ENCODE measurements around the gene TRAP1.
A peak's percentile ranks its signal among the peaks of the same experiment; 100 is the strongest.

The TRAP1 gene

DNA sequence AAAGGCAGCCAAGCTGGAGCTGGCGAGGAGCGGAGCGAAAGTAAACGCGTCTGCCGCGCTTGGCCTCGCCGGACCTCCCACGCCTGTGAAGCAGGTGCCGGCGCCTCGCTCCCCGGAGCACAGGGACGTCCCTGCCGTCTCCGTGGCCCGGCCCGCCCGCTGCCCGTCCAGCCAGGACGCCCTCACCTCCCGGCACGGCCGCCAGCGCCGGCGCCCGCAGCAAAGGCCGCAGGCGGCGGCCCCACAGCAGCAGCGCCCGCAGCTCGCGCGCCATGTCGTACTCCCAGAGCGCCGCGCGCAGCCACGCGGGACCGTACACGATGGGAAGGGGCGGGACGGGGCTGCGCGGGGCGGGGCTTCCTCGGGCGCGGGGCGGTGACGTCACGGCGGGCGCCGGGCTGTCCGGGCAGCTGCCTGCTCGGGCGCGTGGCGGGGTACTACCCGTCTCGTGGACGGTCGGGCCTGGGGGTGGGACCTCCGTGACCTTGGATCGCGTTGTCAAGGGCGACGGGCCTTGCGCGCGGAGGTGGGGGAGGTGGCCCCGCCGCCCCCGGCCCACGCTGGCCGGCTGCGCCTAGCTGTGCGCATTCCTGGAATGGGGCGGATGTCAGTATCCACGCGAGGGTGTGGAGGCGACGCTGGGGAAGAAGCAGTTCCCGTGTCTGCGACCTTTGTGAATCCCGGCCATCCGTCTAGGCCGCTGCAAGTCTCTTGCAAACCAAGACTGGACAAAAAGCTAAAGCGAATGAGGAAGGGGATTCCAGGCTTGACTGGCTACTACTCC is at the start of gene TRAP1:
Gene TRAP1, minus strand, starts transcription at position 290 of the 784 bp plus-strand sequence. Its CDS starts 16 bp downstream, at position 274.
- DNase-seq (ENCODE audit: low read depth), result peak; percentile 90

GRCh38 chr16:3766177-3766576 is 48.9 kb upstream of the TRAP1 start:
- no peak for DNase-seq (ENCODE audit: low read depth)

- no peak for DNase-seq (ENCODE audit: low read depth)
These were observed 47.1 kb upstream of the TRAP1 start for GRCh38 chr16:3764409-3764808.

GRCh38 chr16:3762107-3762750 is 44.9 kb upstream of the TRAP1 start:
- no peak for DNase-seq (ENCODE audit: low read depth)

GRCh38 chr16:3761375-3762106 is 44.2 kb upstream of the TRAP1 start:
- no peak for DNase-seq (ENCODE audit: low read depth)

DNA sequence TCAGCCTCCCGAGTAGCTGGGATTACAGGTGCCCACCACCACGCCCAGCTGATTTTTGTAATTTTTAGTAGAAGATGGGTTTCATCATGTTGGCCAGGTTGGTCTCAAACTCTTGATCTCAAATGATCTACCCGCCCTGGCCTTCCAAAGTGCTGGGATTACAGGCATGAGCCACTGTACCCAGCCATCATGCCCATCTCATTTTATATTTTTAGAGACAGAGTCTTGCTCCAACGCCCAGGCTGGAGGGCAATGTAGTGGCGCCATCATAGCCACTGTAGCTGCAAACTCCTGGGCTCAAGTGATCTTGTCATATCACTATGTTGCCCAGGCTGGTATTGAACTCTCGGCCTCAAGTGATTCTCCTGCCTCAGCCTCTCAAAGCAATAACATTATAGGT is 43.2 kb upstream of the TRAP1 start:
- DNase-seq (ENCODE audit: low read depth), result no peak

DNA sequence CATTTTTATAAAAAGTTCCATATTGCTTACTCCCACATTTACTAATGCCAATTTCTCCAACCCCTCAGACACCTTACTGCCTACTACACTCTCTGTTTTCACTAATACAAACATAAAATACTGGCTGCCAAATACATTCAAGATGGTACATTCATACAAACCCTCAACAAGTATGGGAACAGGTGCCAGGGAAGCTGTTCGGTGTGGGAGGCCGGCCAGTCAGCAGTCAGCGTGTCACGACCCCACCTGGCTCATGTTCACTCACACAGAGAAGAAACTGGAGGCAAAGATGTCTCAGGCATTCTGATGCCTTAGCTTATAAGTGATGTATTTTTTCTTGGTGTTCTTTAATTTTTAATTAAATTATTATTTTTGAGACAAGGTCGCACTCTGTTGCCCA is 42.4 kb upstream of the TRAP1 start:
- DNase-seq (ENCODE audit: low read depth), result no peak

DNA sequence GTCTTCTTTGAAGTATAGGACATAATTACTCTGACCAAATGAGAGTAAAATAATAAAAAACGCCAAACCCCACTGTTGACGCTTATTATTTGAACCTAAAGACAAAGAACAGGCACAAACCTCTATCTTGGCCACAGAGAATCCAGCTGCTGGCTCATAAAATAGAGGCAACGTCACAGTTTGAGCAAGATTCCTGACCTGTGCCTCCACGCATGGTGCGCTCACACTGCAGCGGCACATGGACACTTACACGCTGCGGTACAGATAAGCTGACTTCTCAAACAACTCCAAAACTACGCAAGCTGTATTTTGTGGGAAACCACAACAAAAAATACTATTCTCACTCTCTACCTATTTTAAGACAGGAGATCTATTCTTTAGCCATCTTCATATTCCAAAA is 38.8 kb upstream of the TRAP1 start:
- no peak for DNase-seq (ENCODE audit: low read depth)

DNA sequence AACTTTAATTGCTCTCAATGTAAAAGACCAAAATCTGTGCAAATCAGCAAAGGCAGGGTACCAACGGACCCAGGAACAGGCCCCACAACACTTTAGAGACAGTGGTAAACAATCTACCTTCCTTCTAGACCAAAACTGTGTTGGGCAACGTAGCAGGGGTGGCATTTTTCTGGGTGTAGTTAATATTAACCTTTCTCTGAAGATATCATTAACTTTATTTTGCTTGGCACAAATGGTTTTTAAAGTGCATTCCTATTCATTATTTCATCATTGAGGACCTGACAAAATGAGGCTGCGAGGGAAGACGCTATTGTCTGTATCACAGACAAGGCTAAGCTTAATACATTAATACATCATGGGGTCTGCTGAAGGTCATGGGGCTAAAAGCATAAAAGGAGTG is 37.9 kb upstream of the TRAP1 start:
- DNase-seq (ENCODE audit: low read depth), result no peak

- DNase-seq (ENCODE audit: low read depth), result no peak
These were observed 37.4 kb upstream of the TRAP1 start for GRCh38 chr16:3754772-3755171.

GRCh38 chr16:3754081-3754703 is 36.9 kb upstream of the TRAP1 start:
- no peak for DNase-seq (ENCODE audit: low read depth)

GRCh38 chr16:3752984-3753383 is 35.7 kb upstream of the TRAP1 start:
- DNase-seq (ENCODE audit: low read depth), result no peak

- no peak for DNase-seq (ENCODE audit: low read depth)
These were observed 34.6 kb upstream of the TRAP1 start for GRCh38 chr16:3751878-3752277.

DNA sequence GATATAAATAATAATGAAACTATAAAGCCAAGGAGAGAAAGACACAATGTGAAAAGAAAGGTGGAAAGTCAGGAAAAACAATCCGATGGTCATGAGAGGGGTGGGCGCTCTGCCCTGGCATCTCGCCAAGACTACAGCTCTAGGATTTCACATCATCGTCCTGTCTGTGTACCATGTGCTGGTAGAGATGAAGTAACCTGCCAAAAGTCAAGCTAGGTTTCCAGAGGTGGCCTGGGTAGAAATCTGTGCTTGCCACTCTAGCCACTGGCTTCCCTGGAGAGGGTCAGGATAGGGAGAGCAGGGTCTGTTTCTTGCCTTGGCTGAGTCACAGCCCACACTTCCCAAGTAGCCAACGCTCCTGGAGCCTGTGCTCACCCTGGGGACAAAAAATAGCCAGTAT is 31.0 kb upstream of the TRAP1 start:
- no peak for DNase-seq (ENCODE audit: low read depth)

DNA sequence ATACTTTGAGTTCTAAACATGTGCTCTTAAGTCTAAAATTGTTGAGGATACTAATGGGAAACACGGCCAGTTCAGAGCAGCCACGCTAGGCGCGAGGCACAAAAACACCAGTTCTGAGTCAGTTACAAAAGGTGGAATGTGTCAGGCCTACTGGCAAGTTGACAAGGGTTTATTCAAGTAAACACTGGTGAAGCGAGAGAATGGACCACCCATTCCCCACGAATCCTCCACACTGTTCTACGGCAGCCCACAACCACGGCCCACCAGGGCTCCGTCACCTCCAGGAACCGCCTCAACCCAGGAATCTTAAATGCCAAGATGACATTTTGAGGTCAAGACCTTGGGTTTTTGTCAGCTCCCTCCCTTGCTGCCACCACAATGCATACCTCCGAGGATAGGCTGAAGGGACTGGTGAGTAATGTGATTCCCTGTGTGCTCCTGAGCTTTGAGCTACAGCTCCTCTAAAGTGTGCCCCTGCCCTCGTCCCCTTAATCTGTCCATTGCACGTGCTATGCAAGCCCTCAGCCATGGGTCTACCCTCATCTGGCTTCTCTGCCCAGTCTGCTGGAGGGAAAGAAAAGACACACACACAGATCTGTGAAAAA is 28.5 kb upstream of the TRAP1 start:
- DNase-seq (ENCODE audit: low read depth), result no peak

DNA sequence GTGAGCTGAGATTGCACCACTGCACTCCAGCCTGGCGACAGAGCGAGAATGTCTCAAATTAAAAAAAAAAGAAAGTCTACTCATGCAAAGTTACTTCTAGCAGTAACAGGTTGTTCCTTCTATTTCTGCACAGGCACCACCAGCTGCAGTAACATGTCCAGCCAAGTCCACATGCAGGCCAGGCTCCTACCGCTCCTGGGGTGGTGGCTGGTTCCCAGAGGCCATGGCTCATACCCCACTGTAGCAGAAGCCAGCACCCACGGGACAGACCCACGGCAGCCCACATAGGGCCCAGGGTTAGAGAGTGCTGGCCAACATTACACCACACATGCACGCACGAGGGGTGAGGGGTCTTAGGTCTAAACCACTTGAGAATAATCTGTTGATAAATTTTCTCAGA is 26.7 kb upstream of the TRAP1 start:
- no peak for DNase-seq (ENCODE audit: low read depth)

DNA sequence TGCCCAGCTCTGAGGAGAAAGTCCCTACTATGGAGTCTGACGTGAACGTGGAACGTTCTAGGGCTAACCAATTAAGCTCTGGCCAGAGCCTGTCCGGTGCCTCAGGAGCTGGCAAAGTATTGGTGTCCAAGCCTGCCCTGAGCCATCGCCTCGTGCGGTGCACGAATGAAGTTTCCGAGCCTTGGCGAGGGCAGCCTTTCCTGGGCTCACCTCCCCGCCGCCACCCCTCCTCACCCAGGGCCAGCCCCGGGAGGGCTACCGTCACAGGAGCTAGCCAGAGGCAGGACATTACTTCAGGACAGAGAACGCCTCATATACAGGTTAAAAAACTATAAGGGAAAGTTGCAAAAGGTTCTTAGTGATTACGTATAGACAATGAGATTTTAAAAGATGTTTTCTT is 23.6 kb upstream of the TRAP1 start:
- DNase-seq (ENCODE audit: low read depth), result no peak

- no peak for DNase-seq (ENCODE audit: low read depth)
These were observed 22.9 kb upstream of the TRAP1 start for GRCh38 chr16:3740186-3740585.

- DNase-seq (ENCODE audit: low read depth), result no peak
These were observed 22.3 kb upstream of the TRAP1 start for GRCh38 chr16:3739636-3740035.

- no peak for DNase-seq (ENCODE audit: low read depth)
These were observed 21.2 kb upstream of the TRAP1 start for GRCh38 chr16:3738541-3738940.

DNA sequence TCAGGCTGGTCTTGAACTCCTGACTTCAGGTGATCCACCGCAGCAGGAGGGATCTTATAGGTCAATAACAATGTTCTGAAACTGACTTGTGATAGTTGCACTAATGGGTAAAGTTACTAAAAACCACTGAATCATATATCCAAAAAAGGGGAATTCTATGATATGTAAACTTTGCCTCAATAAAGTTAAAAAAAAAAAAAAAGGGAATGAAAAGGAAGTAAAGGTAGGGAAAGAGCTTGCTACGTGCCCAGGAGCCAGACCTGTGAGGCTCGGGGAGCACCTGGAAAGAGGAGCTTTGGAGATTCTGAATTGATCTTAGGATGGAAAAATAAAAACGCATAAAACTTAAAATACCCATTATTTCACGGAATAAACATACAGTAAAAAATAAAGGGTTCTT is 20.8 kb upstream of the TRAP1 start:
- no peak for DNase-seq (ENCODE audit: low read depth)

DNA sequence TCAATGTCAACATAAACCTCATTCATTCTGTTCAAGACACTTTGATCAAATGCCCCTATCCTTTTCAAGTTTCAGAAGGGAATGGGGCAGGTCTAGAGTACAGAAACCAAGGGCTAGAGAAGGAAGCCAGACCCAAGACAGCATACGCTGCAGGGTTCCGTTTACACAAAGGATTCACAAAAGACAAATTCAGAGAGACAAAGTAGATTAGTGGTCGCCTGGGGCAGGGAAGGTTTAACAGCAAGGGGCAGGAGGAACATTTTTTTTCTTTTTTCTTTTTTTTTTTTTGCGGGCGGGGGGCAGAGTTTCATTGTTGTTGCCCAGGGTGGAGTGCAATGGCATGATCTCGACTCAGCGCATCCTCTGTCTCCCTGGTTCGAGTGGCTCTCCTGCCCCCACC is 19.9 kb upstream of the TRAP1 start:
- no peak for DNase-seq (ENCODE audit: low read depth)

All from activated T-helper 9 cell treated with anti-CD3 and anti-CD28 coated beads, Interleukin-2, amount 50 U/mL, for 16 hours (primary cell).